H1 (cell line): ENCODE results near the gene CGB7. TPM values are rescaled to one million over a fixed set of nuclear protein-coding genes. Genes with fewer than 3 reads are reported as not detected.

Experiments
- KDM5A ChIP-seq: fragments of 200-600 bp; IDR thresholded peaks from 2 replicates; pipeline ENCODE4 v1.7.1; 2012; ENCODE audit warnings: mild to moderate bottlenecking, low read length, inconsistent platforms, mixed read lengths
- SAP30 ChIP-seq: fragments of 300-600 bp; sonication (generic); IDR thresholded peaks from 2 replicates; pipeline ENCODE4 v1.7.1; 2012; ENCODE audit warnings: low read length, moderate library complexity, mild to moderate bottlenecking, inconsistent platforms; ENCODE audit not compliant: insufficient read depth, insufficient replicate concordance
- polyA plus RNA-seq, 7 experiments: library from polyadenylated mRNA; depleted of rRNA in 3 of 7; stranded (reverse) in 5 of 7; unstranded in 2 of 7; fragments of >200 nt in 5 of 7; fragments of 200-250 nt in 2 of 7; gene quantifications; 1 replicate in 5 of 7; 2 replicates in 1 of 7; 4 replicates in 1 of 7; pipeline versions ENCODE4 v1.2.1 to v1.2.3, GENCODE V29; 2011 to 2013; ENCODE audit warnings: missing spikeins in 2 of 7, mixed read lengths in 2 of 7
- total RNA-seq: library from RNA; stranded (reverse); fragmentation: NEBNext Ultra II Directional; extraction: Animal tissue kit (Norgen Biotek cat#: 25700); gene quantifications from 2 replicates; pipeline ENCODE4 v1.2.1, GENCODE V29; 2021

CGB7 gene
- total and polyA plus RNA-seq, 2 of the 8 experiments (the other 6 are each of a cell fraction or from before 2014, with no cell fraction given) = 1.2 to 2.2 TPM

DNA sequence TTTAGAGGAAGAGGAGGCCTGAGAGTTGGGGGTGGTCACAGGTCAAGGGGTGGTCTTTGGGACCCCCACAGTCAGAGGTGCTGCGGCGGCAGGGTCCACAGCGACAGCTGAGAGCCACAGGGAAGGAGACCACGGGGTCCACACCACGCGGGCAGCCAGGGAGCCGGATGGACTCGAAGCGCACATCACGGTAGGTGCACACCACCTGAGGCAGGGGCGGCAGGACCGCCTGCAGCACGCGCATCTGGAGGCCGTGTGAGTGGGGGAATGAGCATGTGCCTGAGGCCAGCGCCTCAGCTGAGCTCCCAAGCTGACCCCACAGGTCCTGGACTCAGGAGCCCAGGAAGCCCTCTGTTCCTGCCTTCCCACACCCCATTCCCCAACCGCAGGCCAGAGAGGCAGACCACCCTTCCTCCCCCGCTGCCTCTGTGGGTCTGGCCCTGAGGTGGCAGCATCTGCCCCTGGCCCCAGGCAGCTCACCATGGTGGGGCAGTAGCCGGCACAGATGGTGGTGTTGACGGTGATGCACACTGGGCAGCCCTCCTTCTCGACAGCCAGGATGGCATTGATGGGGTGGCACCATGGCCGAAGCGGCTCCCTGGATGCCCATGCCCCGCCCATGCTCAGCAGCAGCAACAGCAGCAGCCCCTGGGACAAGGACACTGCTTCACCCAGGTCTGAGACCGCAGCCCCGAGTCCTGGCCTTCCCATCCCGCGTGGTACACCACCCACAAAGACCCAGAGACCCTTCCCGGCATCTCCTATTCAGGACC lies 41.3 kb downstream of the CGB7 start (continued):
- TF ChIP-seq KDM5A (no peak), SAP30 (no peak)
